Pancreas (tissue), 10 donors: ENCODE measurements around the gene FARS2. TPM values are rescaled to one million over a fixed set of nuclear protein-coding genes. Genes with fewer than 3 reads are reported as not detected.

Experiments
- ATAC-seq, 4 donors: fragments of 200-7000 bp; cut with Tn5 transposase; one replicate each; pipeline versions ENCODE4 v1.8.0 to v1.9.1; 2020; ENCODE audit warnings: mild to moderate bottlenecking in 4 of 4, moderate library complexity in 4 of 4
- DNase-seq, 6 donors: peaks; one replicate each; pipeline ENCODE4 v3.0.0-alpha.2; 2020
- FAIRE-seq: peaks from 2 replicates; lab custom pipeline; 2012; peaks lifted over from hg19 to GRCh38; lab: Jason Lieb, UNC
- H3K27ac ChIP-seq, 4 donors: fragments of 200-600 bp; sonication (generic); 1 replicate in 3 of 4; 2 replicates in 1 of 4; pipeline versions ENCODE4 v1.5.0 to v1.8.0; 2020
- H3K27me3 ChIP-seq, 4 donors: fragments of 200-600 bp; one replicate each; pipeline ENCODE4 v1.8.0; 2021
- H3K36me3 ChIP-seq, 3 donors: fragments of 200-600 bp; sonication (generic) in 1 of 3; one replicate each; pipeline versions ENCODE4 v1.5.0 to v1.8.0; 2020 to 2021
- H3K4me1 ChIP-seq, 3 donors: fragments of 200-600 bp; one replicate each; pipeline ENCODE4 v1.8.0; 2021
- H3K4me3 ChIP-seq, 4 donors: fragments of 200-600 bp; sonication (generic) in 2 of 4; one replicate each; pipeline versions ENCODE4 v1.5.0 to v1.8.0; 2020 to 2021
- H3K9me3 ChIP-seq, 4 donors: fragments of 200-600 bp; one replicate each; pipeline ENCODE4 v1.8.0; 2021
- CTCF ChIP-seq, 4 donors: fragments of 200-600 bp; sonication (generic) in 3 of 4; IDR thresholded peaks; one replicate each; pipeline versions ENCODE4 v1.5.0 to v1.8.0; 2021; ENCODE audit warnings: antibody characterized with exemption in 4 of 4
- WGBS, 2 donors: extraction: QIAGEN DNeasy Blood & Tissue Kit; methylation state at CpG; one replicate each; pipeline ENCODE4 v1.1.7; 2013; 5-methylcytosine and 5-hydroxymethylcytosine counted together
- intact Hi-C, 3 donors: fragments of 100-400 bp; cut with DNase I; formaldehyde crosslinking; loops; one replicate each; pipeline versions ENCODE4 v1.11.1 to v1.14.2; 2022
- polyA plus RNA-seq, 2 donors: library from polyadenylated mRNA; stranded (reverse); fragments of 200-250 nt; gene quantifications; one replicate each; pipeline ENCODE4 v1.2.3, GENCODE V29; 2013
- total RNA-seq, 6 donors: library from RNA; stranded (reverse); fragmentation: NEBNext Ultra II Directional in 4 of 6; extraction: Animal tissue kit (Norgen Biotek cat#: 25700) in 4 of 6; gene quantifications; one replicate each; pipeline versions ENCODE4 v1.2.1 to v1.2.4, GENCODE V29; 2021 to 2023
- donor health status: healthy with polysubstance abuse.
- donor health status: DM: no; HTN: no; CAD: no; lungs with moderate emphysema.
- donor health status: DM: no; HTN: no; CAD: no.
- donor health status: control.
- donor health status: control.
- donor health status: Bipolar disorder and iron deficiency.
- donor health status: DM: yes; HTN: yes; CAD: no.
- donor health status: DM: no; HTN: no; CAD: no.
- donor health status: DM: no; HTN: no; CAD: no.
- donor health status: DM: yes; HTN: yes; CAD: no.

The FARS2 gene
- total and polyA plus RNA-seq, 8 donors: 4.1 to 10.3 (median 7.5) TPM

GRCh38 chr6:5818959-5819358 lies 557.6 kb downstream of the FARS2 start:
- DNase-seq (no peak), FAIRE-seq (no peak), ATAC-seq (no peak)
- no peak overlapping the region for H3K27ac ChIP-seq
- H3K27me3 ChIP-seq: no peaks in the 10 kb centered on the region
- H3K4me3 ChIP-seq: no peak overlapping the region
- 49 to 54% methylated on average over 6 of the region's 6 CpGs for WGBS, 2 donors
- no peaks in the 10 kb centered on the region for H3K9me3 ChIP-seq
- TF ChIP-seq CTCF (IDR thresholded peaks at IDR 0.05): no peak
- intact Hi-C loops: no loop called here
- H3K4me1 ChIP-seq: no peaks in the 10 kb centered on the region
- no peaks in the 10 kb centered on the region for H3K36me3 ChIP-seq

Other genes with a start within 250 kb of the FARS2 start
- under 1 TPM in 4 of 6 donors, not detected in 2; 0.04 to 0.24 (median 0.07) TPM for gene PPP1R3G, start 176.2 kb upstream of the FARS2 start, total RNA-seq
- under 1 TPM; 0.08 to 0.09 TPM for gene PPP1R3G, start 176.2 kb upstream of the FARS2 start, polyA plus RNA-seq
- gene LYRM4, start 563 bp upstream of the FARS2 start, total RNA-seq: 10 to 100 TPM in 5 of 6 donors, 1 to 10 TPM in 1; 8.7 to 14.9 (median 13.2) TPM
- 10 to 100 TPM; 11.2 to 12.3 TPM for gene LYRM4, start 563 bp upstream of the FARS2 start, polyA plus RNA-seq